HCEC 1CT (cell line): ENCODE results near the gene BOLA2.
"Not testable (repeated sequence)": the region's sequence is repeated elsewhere in the genome, so short reads cannot be mapped to it uniquely, and the experiment has no call there.

Source experiments
- DNase-seq: peaks from one replicate; pipeline ENCODE4 v3.0.0-alpha.2; 2017

The BOLA2 gene

GRCh38 chr16:29454269-29454668 lies at the start of gene BOLA2, which contains the start of gene SLX1B:
Gene BOLA2 (minus strand): TSS chr16:29454351. CDS start chr16:29454253, 98 bp downstream.
Gene SLX1B (plus strand): TSS chr16:29454533.
- DNase-seq, result not testable (repeated sequence)

- DNase-seq, result not testable (repeated sequence)
These were observed 28.1 kb upstream of the BOLA2 start for GRCh38 chr16:29482276-29482675.

- not testable (repeated sequence) for DNase-seq
These were observed 17.9 kb upstream of the BOLA2 start for GRCh38 chr16:29472065-29472464.

DNA sequence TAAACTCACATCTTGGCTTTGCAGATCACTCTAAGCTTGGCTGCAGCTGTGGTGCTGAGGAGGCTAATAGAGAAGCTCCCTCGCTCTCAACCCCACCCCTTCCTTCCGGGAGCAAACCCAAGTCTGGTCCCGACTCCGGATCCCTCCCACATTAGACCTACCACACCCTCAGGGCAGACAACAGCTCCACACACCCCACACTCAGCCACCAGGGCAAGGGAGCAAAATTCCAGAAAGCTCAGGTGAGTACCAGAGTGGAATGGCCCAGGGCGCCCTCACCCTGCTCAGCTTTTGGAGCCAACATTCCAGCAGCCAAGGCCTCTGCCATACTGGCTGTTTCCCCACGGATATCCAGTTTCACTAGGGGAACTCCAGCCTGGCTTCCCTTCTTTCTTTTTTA lies 15.5 kb upstream of the BOLA2 start:
- DNase-seq, result not testable (repeated sequence)

- DNase-seq, result not testable (repeated sequence)
These were observed 13.7 kb upstream of the BOLA2 start for GRCh38 chr16:29467654-29468366.

GRCh38 chr16:29466904-29467303 lies 12.8 kb upstream of the BOLA2 start:
- not testable (repeated sequence) for DNase-seq

- not testable (repeated sequence) for DNase-seq
These were observed 12.1 kb upstream of the BOLA2 start for GRCh38 chr16:29465985-29466824.

DNA sequence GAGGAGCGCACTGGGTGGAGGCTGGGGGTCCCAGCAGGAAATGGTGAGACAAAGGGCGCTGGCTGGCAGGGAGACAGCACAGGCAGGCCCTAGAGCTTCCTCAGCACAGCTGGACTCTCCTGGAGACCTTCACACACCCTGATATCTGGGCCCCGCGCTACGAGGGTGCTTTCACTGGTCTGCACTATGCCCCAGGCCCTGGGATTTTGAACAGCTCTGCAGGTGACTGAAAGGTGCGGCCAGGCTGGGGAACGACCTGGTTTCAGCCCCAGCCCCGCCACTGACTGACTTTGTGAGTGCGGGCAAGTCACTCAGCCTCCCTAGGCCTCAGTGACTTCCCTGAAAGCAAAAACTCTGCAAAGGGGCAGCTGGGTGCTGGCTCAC lies 6.5 kb upstream of the BOLA2 start:
- not testable (repeated sequence) for DNase-seq

DNA sequence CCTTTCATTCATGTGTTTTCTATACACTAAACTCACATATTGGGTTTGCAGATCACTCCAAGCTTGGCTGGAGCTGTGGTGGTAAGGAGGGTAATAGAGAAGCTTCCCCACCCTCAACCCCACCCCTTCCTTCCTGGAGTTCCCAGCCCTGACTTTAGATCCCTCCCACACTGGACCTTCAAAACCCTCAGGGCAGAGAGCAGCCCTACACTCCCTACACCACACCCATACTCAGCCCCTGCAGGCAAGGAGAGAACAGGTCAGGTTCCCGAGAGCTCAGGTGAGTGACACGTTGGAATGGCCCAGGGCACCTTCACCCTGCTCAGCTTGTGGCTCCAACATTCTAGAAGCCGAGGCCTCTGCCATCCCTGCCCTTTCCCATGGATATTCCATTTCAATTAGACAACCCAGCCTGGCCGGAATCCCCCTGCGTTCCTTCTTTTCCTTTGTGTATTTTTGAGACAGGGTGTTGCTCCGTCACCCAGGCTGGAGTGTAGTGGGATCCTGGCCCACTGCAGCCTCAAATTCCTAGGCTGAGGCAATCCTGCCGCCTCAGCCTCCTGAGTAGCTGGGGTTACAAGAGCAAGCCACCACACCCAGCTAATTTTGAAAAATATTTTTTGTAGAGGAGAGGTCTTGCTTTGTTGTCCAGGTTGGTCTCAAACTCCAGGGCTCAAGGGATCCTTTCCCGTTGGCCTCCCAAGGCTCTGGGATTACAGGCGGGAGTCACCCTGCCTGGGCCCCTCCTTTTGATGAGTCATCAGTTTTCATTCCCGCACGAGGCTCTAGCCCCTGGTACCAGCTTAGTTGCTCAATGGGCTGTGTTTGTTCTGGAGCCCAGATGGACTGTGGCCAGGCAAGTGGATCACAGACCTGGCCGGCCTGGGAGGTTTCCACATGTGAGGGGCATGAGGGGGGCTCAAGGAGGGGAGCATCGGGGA lies 5.8 kb upstream of the BOLA2 start, which contains the start of gene SULT1A4:
TSS of gene SULT1A4 (plus strand) at position 208 of the 941 bp plus-strand sequence. CDS start 1,473 bp downstream, outside the sequence.
- DNase-seq, result not testable (repeated sequence)

GRCh38 chr16:29457660-29458059 lies 3.5 kb upstream of the BOLA2 start:
- DNase-seq, result not testable (repeated sequence)

DNA sequence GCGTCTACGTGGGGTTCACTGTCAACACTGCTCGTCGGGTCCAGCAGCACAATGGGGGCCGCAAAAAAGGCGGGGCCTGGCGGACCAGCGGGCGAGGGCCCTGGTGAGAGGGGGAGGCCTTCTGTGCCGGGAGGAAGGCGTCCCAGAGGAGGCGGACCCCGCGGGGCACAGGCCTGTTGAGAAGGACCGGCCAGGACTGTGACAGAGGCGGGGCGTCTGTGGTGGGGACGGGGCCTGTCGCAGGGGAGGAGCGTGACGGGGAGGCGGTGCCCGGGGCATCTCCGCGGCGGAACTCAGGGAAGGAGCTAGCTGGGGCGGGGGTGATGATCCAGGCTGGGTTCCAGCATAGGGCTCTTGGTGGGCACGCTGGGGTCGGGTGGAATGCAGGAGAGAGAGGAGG lies 677 bp upstream of the BOLA2 start:
- DNase-seq, result not testable (repeated sequence)

GRCh38 chr16:29453754-29454153 lies 397 bp downstream of the BOLA2 start:
- not testable (repeated sequence) for DNase-seq

GRCh38 chr16:29425390-29425789 lies 28.8 kb downstream of the BOLA2 start:
- DNase-seq, result not testable (repeated sequence)

GRCh38 chr16:29423587-29423986 lies 30.6 kb downstream of the BOLA2 start:
- DNase-seq, result not testable (repeated sequence)

GRCh38 chr16:29405249-29405648 lies 48.9 kb downstream of the BOLA2 start:
- peak; percentile 51 for DNase-seq
